ENCODE results near the gene IL10RB. TPM values are rescaled to one million over a fixed set of nuclear protein-coding genes. Genes with fewer than 3 reads are reported as not detected.

Gene IL10RB
- total and polyA plus RNA-seq, 7 donors = 15.0 to 66.8 (median 26.2) TPM

- H3K4me1 ChIP-seq = peaks cover 0 to 14% (median 2%) of the 10 kb centered on the region in 4 donors
- intact Hi-C loops (cut with DNase I) = no loop called here
- H3K36me3 ChIP-seq = peaks cover 0 to 7% (median under 1%) of the 10 kb centered on the region in 4 donors
- TF ChIP-seq POLR2A (IDR thresholded peaks at IDR 0.05) (no peak), POLR2AphosphoS5 (IDR thresholded peaks at IDR 0.05) (no peak), EP300 (IDR thresholded peaks at IDR 0.05) (no peak), CTCF (IDR thresholded peaks at IDR 0.05) (no peak)
- peak overlapping the region; percentile 7 to 52 (median 37) for H3K27ac ChIP-seq
- 78 to 83% methylated on average over 2 of the region's 2 CpGs for WGBS, 2 donors
- H3K9me3 ChIP-seq = no peaks in the 10 kb centered on the region
- DNase-seq = no peak
- H3K27me3 ChIP-seq = no peaks in the 10 kb centered on the region
- H3K4me3 ChIP-seq = no peak overlapping the region
These were observed 35.5 kb downstream of the IL10RB start for GRCh38 chr21:33301632-33302002.

GRCh38 chr21:33302055-33302454, 35.9 kb downstream of the IL10RB start:
- H3K36me3 ChIP-seq = peaks cover 0 to 3% (median 0%) of the 10 kb centered on the region in 4 donors
- peaks cover 0 to 14% (median 2%) of the 10 kb centered on the region in 4 donors for H3K4me1 ChIP-seq
- H3K27me3 ChIP-seq = no peaks in the 10 kb centered on the region
- no peak overlapping the region for H3K4me3 ChIP-seq
- TF ChIP-seq CTCF (IDR thresholded peaks at IDR 0.05) (no peak), EP300 (IDR thresholded peaks at IDR 0.05) (no peak), POLR2AphosphoS5 (IDR thresholded peaks at IDR 0.05) (no peak), POLR2A (IDR thresholded peaks at IDR 0.05) (no peak)
- peak overlapping the region; percentile 7 to 52 (median 37) for H3K27ac ChIP-seq
- WGBS, 2 donors = 86 to 92% methylated on average over 7 of the region's 7 CpGs
- DNase-seq = no peak
- intact Hi-C loops (cut with DNase I) = no loop called here
- H3K9me3 ChIP-seq = no peaks in the 10 kb centered on the region

GRCh38 chr21:33302796-33303195, 36.6 kb downstream of the IL10RB start:
- no peak for DNase-seq
- no peak overlapping the region for H3K27ac ChIP-seq
- H3K9me3 ChIP-seq = no peaks in the 10 kb centered on the region
- H3K36me3 ChIP-seq = no peaks in the 10 kb centered on the region
- intact Hi-C loops (cut with DNase I) = no loop called here
- H3K27me3 ChIP-seq = no peaks in the 10 kb centered on the region
- WGBS, 2 donors = 85 to 92% methylated on average over 7 of the region's 7 CpGs
- TF ChIP-seq POLR2AphosphoS5 (IDR thresholded peaks at IDR 0.05) (no peak), EP300 (IDR thresholded peaks at IDR 0.05) (no peak), POLR2A (IDR thresholded peaks at IDR 0.05) (no peak), CTCF (IDR thresholded peaks at IDR 0.05) (no peak)
- H3K4me3 ChIP-seq = no peak overlapping the region
- peaks cover 0 to 14% (median 2%) of the 10 kb centered on the region in 4 donors for H3K4me1 ChIP-seq

- intact Hi-C loops (cut with DNase I) = no loop called here
- no peak for DNase-seq
- Histone ChIP-seq H3K9me3 (peaks cover 0 to 3% (median 0%) of the 10 kb centered on the region in 4 donors), H3K4me1 (peaks cover 0 to 14% (median 2%) of the 10 kb centered on the region in 4 donors), H3K27ac (no peak overlapping the region), H3K4me3 (no peak overlapping the region), H3K36me3 (no peaks in the 10 kb centered on the region), H3K27me3 (no peaks in the 10 kb centered on the region)
- 96 to 97% methylated on average over 4 of the region's 4 CpGs for WGBS, 2 donors
- TF ChIP-seq EP300 (IDR thresholded peaks at IDR 0.05) (no peak), CTCF (IDR thresholded peaks at IDR 0.05) (no peak), POLR2A (IDR thresholded peaks at IDR 0.05) (no peak), POLR2AphosphoS5 (IDR thresholded peaks at IDR 0.05) (no peak)
These were observed 39.1 kb downstream of the IL10RB start for GRCh38 chr21:33305344-33305671.

GRCh38 chr21:33305938-33306337, 39.8 kb downstream of the IL10RB start:
- Histone ChIP-seq H3K4me3 (no peak overlapping the region), H3K9me3 (peaks cover 0 to 3% (median 0%) of the 10 kb centered on the region in 4 donors), H3K27me3 (no peaks in the 10 kb centered on the region), H3K36me3 (no peaks in the 10 kb centered on the region), H3K4me1 (peaks cover 0 to 9% (median 2%) of the 10 kb centered on the region in 4 donors), H3K27ac (no peak overlapping the region)
- intact Hi-C loops (cut with DNase I) = no loop called here
- WGBS, 2 donors = 85 to 91% methylated on average over 2 of the region's 2 CpGs
- DNase-seq = no peak
- TF ChIP-seq POLR2AphosphoS5 (IDR thresholded peaks at IDR 0.05) (no peak), CTCF (IDR thresholded peaks at IDR 0.05) (no peak), POLR2A (IDR thresholded peaks at IDR 0.05) (no peak), EP300 (IDR thresholded peaks at IDR 0.05) (no peak)

All from sigmoid colon (tissue), 7 donors.